Activated CD4-positive, CD25-positive, alpha-beta regulatory T cell treated with anti-CD3 and anti-CD28 coated beads, Interleukin-2, amount 50 U/mL, for 24 hours (primary cell): ENCODE data around the gene FBXO9.

Experiments
- ATAC-seq, 2 donors: fragments of 150-1000 bp; cut with Tn5 transposase; one replicate each; pipeline ENCODE4 v1.10.0; 2021; ENCODE audit warnings: mild to moderate bottlenecking in 1 of 2, moderate library complexity in 1 of 2

FBXO9 gene

GRCh38 chr6:53065266-53066076, at the start of gene FBXO9:
Gene FBXO9 (plus strand): TSS chr6:53065404. CDS start chr6:53065790, 386 bp downstream.
- ATAC-seq, result peak; percentile 52 to 63

GRCh38 chr6:53015486-53015885, 49.7 kb upstream of the FBXO9 start:
- no peak for ATAC-seq

- ATAC-seq, result no peak
Measured at GRCh38 chr6:53018446-53018845, 46.8 kb upstream of the FBXO9 start.

- no peak for ATAC-seq
Measured at GRCh38 chr6:53020005-53020744, 45.0 kb upstream of the FBXO9 start.

GRCh38 chr6:53023323-53023722, 41.9 kb upstream of the FBXO9 start:
- no peak for ATAC-seq

- ATAC-seq, result no peak
Measured at GRCh38 chr6:53026526-53026925, 38.7 kb upstream of the FBXO9 start.

- ATAC-seq, result no peak
Measured at GRCh38 chr6:53027131-53027718, 38.0 kb upstream of the FBXO9 start.

GRCh38 chr6:53028467-53028866, 36.7 kb upstream of the FBXO9 start:
- no peak for ATAC-seq

- no peak for ATAC-seq
Measured at GRCh38 chr6:53029257-53029656, 35.9 kb upstream of the FBXO9 start.

- no peak for ATAC-seq
Measured at GRCh38 chr6:53029761-53030160, 35.4 kb upstream of the FBXO9 start.

- ATAC-seq, result no peak
Measured at GRCh38 chr6:53031281-53031680, 33.9 kb upstream of the FBXO9 start.

GRCh38 chr6:53032849-53033248, 32.4 kb upstream of the FBXO9 start:
- no peak for ATAC-seq

GRCh38 chr6:53033764-53034163, 31.4 kb upstream of the FBXO9 start:
- no peak for ATAC-seq

GRCh38 chr6:53035549-53036213, 29.5 kb upstream of the FBXO9 start:
- no peak for ATAC-seq

- ATAC-seq, result no peak
Measured at GRCh38 chr6:53038141-53038540, 27.1 kb upstream of the FBXO9 start.

- ATAC-seq, result no peak
Measured at GRCh38 chr6:53038596-53038995, 26.6 kb upstream of the FBXO9 start.

- ATAC-seq, result no peak
Measured at GRCh38 chr6:53041356-53041755, 23.8 kb upstream of the FBXO9 start.

GRCh38 chr6:53042112-53042511, 23.1 kb upstream of the FBXO9 start:
- no peak for ATAC-seq

- ATAC-seq, result no peak
Measured at GRCh38 chr6:53043581-53043980, 21.6 kb upstream of the FBXO9 start.

- no peak for ATAC-seq
Measured at GRCh38 chr6:53044071-53044470, 21.1 kb upstream of the FBXO9 start.

- no peak for ATAC-seq
Measured at GRCh38 chr6:53044572-53044971, 20.6 kb upstream of the FBXO9 start.

GRCh38 chr6:53045891-53046673, 19.1 kb upstream of the FBXO9 start:
- no peak for ATAC-seq
